Fibroblast of the conjunctiva (primary cell): Measurements from ENCODE around the gene FIP1L1.
"Not testable (repeated sequence)": the region's sequence is repeated elsewhere in the genome, so short reads cannot be mapped to it uniquely, and the experiment has no call there.

ENCODE experiments used
- DNase-seq: peaks from one replicate; pipeline ENCODE4 v3.0.0-alpha.2; 2010; ENCODE audit warnings: low read depth

The FIP1L1 gene

GRCh38 chr4:53378171-53378482 is 686 bp downstream of the FIP1L1 start:
- no peak for DNase-seq

GRCh38 chr4:53380221-53380620 is 2.8 kb downstream of the FIP1L1 start:
- no peak for DNase-seq

GRCh38 chr4:53409479-53409878 is 32.0 kb downstream of the FIP1L1 start:
- DNase-seq: not testable (repeated sequence)

GRCh38 chr4:53419208-53419607 is 41.8 kb downstream of the FIP1L1 start:
- no peak for DNase-seq

- DNase-seq: no peak
Observed at GRCh38 chr4:53421791-53422190, 44.4 kb downstream of the FIP1L1 start.

GRCh38 chr4:53422367-53422766 is 44.9 kb downstream of the FIP1L1 start:
- DNase-seq: no peak

GRCh38 chr4:53424280-53424679 is 46.8 kb downstream of the FIP1L1 start:
- DNase-seq: no peak

GRCh38 chr4:53427366-53427765 is 49.9 kb downstream of the FIP1L1 start:
- DNase-seq: no peak

- no peak for DNase-seq
Observed at GRCh38 chr4:53431052-53431451, 53.6 kb downstream of the FIP1L1 start.

- no peak for DNase-seq
Observed at GRCh38 chr4:53432528-53433424, 55.3 kb downstream of the FIP1L1 start.

GRCh38 chr4:53436251-53436650 is 58.8 kb downstream of the FIP1L1 start:
- DNase-seq: no peak

- no peak for DNase-seq
Observed at GRCh38 chr4:53441564-53441963, 64.1 kb downstream of the FIP1L1 start.

GRCh38 chr4:53444954-53445353 is 67.5 kb downstream of the FIP1L1 start:
- no peak for DNase-seq

- DNase-seq: no peak
Observed at GRCh38 chr4:53450773-53451172, 73.3 kb downstream of the FIP1L1 start.

- no peak for DNase-seq
Observed at GRCh38 chr4:53453385-53453784, 75.9 kb downstream of the FIP1L1 start.

- no peak for DNase-seq
Observed at GRCh38 chr4:53455766-53456165, 78.3 kb downstream of the FIP1L1 start.

- no peak for DNase-seq
Observed at GRCh38 chr4:53456178-53456577, 78.7 kb downstream of the FIP1L1 start.

- DNase-seq: no peak
Observed at GRCh38 chr4:53459548-53459947, 82.1 kb downstream of the FIP1L1 start.

- DNase-seq: no peak
Observed at GRCh38 chr4:53461244-53461643, 83.8 kb downstream of the FIP1L1 start.

GRCh38 chr4:53463340-53463739 is 85.9 kb downstream of the FIP1L1 start:
- no peak for DNase-seq

- DNase-seq: no peak
Observed at GRCh38 chr4:53465281-53465680, 87.8 kb downstream of the FIP1L1 start.

GRCh38 chr4:53465891-53466290 is 88.5 kb downstream of the FIP1L1 start:
- DNase-seq: no peak

- DNase-seq: not testable (repeated sequence)
Observed at GRCh38 chr4:53466576-53466975, 89.1 kb downstream of the FIP1L1 start.
